Measurements from ENCODE around the gene CNNM2. TPM values are rescaled to one million over a fixed set of nuclear protein-coding genes. Genes with fewer than 3 reads are reported as not detected.
A peak's percentile ranks its signal among the peaks of the same experiment; 100 is the strongest.
"Not testable (repeated sequence)": the region's sequence is repeated elsewhere in the genome, so short reads cannot be mapped to it uniquely, and the experiment has no call there.

The CNNM2 gene
- total RNA-seq, 1 donor: 9.4 TPM

GRCh38 chr10:103062854-103063590 lies 144.9 kb downstream of the CNNM2 start:
- H3K27ac ChIP-seq (ENCODE audit: low read depth, low read length): no peak overlapping the region

GRCh38 chr10:103064956-103065355 lies 146.9 kb downstream of the CNNM2 start:
- Histone ChIP-seq H3K9me3 (ENCODE audit: low read depth, low read length) (no peaks in the 10 kb centered on the region), H3K4me3 (ENCODE audit: insufficient read depth, low read length) (no peak overlapping the region), H3K36me3 (ENCODE audit: insufficient read depth, low read length) (no peaks in the 10 kb centered on the region), H4K20me1 (ENCODE audit: insufficient read depth, low read length) (no peaks in the 10 kb centered on the region), H3K4me2 (ENCODE audit: insufficient read depth, low read length) (no peak overlapping the region), H3K4me1 (ENCODE audit: insufficient read depth, low read length) (peaks cover 3% of the 10 kb centered on the region), H3K27me3 (ENCODE audit: insufficient read depth, low read length) (no peaks in the 10 kb centered on the region), H3K27ac (ENCODE audit: low read depth, low read length) (no peak overlapping the region), H2AFZ (ENCODE audit: low read length) (no peak overlapping the region), H3K79me2 (ENCODE audit: insufficient read depth, low read length) (no peaks in the 10 kb centered on the region)
- TF ChIP-seq, protein P1, sequence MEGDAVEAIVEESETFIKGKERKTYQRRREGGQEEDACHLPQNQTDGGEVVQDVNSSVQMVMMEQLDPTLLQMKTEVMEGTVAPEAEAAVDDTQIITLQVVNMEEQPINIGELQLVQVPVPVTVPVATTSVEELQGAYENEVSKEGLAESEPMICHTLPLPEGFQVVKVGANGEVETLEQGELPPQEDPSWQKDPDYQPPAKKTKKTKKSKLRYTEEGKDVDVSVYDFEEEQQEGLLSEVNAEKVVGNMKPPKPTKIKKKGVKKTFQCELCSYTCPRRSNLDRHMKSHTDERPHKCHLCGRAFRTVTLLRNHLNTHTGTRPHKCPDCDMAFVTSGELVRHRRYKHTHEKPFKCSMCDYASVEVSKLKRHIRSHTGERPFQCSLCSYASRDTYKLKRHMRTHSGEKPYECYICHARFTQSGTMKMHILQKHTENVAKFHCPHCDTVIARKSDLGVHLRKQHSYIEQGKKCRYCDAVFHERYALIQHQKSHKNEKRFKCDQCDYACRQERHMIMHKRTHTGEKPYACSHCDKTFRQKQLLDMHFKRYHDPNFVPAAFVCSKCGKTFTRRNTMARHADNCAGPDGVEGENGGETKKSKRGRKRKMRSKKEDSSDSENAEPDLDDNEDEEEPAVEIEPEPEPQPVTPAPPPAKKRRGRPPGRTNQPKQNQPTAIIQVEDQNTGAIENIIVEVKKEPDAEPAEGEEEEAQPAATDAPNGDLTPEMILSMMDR (IDR thresholded peaks at IDR 0.05; ENCODE audit: extremely low read depth, low read depth, low read length): no peak
- no peak for DNase-seq (ENCODE audit: insufficient read length, low spot score, missing footprints)

More at GRCh38 chr10:103062854-103063590, 144.9 kb downstream of the CNNM2 start:
- no peak overlapping the region for H2AFZ ChIP-seq (ENCODE audit: low read length)
- H4K20me1 ChIP-seq (ENCODE audit: insufficient read depth, low read length): no peaks in the 10 kb centered on the region
- no peaks in the 10 kb centered on the region for H3K4me1 ChIP-seq (ENCODE audit: insufficient read depth, low read length)
- no peaks in the 10 kb centered on the region for H3K36me3 ChIP-seq (ENCODE audit: insufficient read depth, low read length)
- H3K4me2 ChIP-seq (ENCODE audit: insufficient read depth, low read length): no peak overlapping the region
- no peak overlapping the region for H3K4me3 ChIP-seq (ENCODE audit: insufficient read depth, low read length)
- no peak for DNase-seq (ENCODE audit: insufficient read length, low spot score, missing footprints)
- no peaks in the 10 kb centered on the region for H3K27me3 ChIP-seq (ENCODE audit: insufficient read depth, low read length)
- H3K79me2 ChIP-seq (ENCODE audit: insufficient read depth, low read length): no peaks in the 10 kb centered on the region
- no peaks in the 10 kb centered on the region for H3K9me3 ChIP-seq (ENCODE audit: low read depth, low read length)
- TF ChIP-seq, protein P1 (IDR thresholded peaks at IDR 0.05; ENCODE audit: extremely low read depth, low read depth, low read length): peak; percentile 12

DNA sequence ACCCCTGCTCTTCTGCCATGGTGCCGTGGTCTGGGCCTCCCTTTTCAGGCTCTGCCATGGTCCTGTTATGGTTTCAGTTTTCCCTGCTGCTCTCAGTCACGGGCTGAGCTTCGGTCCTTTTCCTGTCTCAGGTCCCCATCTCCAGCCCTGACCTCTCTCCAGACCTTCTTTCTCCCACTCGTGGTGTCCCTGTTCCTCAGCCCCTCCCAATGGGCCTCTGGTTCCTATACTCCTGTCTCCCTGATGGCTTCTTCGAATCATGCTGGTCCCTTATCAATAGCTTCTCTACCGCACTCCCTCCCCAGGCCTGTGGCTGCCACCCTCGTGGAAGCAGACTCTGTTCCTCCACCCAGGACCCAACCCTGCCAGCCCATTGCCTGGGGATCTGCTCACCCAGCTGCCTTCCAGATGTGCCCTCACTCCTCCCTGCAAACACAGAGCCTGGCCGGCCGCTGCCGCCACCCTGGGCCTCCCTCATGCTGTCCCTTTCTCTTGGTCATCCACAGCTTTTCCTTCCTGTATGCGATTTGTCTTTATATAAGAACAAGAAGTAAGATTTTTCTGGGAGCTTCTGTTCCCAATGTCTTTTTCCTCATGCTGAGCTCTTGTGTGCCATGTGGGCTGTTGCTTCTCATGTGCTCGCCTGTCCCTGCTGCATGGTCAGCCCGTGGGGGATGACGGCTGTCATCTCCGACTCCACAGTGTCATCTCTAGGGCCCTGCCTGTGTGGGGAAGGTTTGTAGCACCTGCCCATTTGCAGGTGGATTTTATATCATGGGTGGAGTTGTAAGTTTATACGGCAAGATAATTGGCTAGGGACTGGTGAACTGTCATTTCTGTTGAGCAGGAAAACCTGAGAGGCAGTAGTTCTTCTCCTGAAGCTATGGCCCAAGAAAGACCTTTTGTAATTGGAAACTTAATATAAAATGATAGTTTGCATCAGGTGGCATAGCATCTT lies 148.3 kb downstream of the CNNM2 start:
- Histone ChIP-seq H4K20me1 (ENCODE audit: insufficient read depth, low read length) (no peaks in the 10 kb centered on the region), H3K9me3 (ENCODE audit: low read depth, low read length) (no peaks in the 10 kb centered on the region), H2AFZ (ENCODE audit: low read length) (no peak overlapping the region), H3K79me2 (ENCODE audit: insufficient read depth, low read length) (no peaks in the 10 kb centered on the region), H3K27ac (ENCODE audit: low read depth, low read length) (no peak overlapping the region), H3K4me1 (ENCODE audit: insufficient read depth, low read length) (peaks cover 3% of the 10 kb centered on the region), H3K27me3 (ENCODE audit: insufficient read depth, low read length) (no peaks in the 10 kb centered on the region), H3K4me3 (ENCODE audit: insufficient read depth, low read length) (no peak overlapping the region), H3K4me2 (ENCODE audit: insufficient read depth, low read length) (no peak overlapping the region), H3K36me3 (ENCODE audit: insufficient read depth, low read length) (no peaks in the 10 kb centered on the region)
- TF ChIP-seq, protein P1 (IDR thresholded peaks at IDR 0.05; ENCODE audit: extremely low read depth, low read depth, low read length): no peak
- DNase-seq (ENCODE audit: insufficient read length, low spot score, missing footprints): no peak

GRCh38 chr10:103067099-103067477 lies 149.0 kb downstream of the CNNM2 start:
- not testable (repeated sequence) for H2AFZ ChIP-seq (ENCODE audit: low read length); H3K4me1 ChIP-seq (ENCODE audit: insufficient read depth, low read length); DNase-seq (ENCODE audit: insufficient read length, low spot score, missing footprints); H3K9me3 ChIP-seq (ENCODE audit: low read depth, low read length); H3K4me2 ChIP-seq (ENCODE audit: insufficient read depth, low read length); H3K27me3 ChIP-seq (ENCODE audit: insufficient read depth, low read length); H4K20me1 ChIP-seq (ENCODE audit: insufficient read depth, low read length); H3K79me2 ChIP-seq (ENCODE audit: insufficient read depth, low read length); H3K4me3 ChIP-seq (ENCODE audit: insufficient read depth, low read length); H3K27ac ChIP-seq (ENCODE audit: low read depth, low read length); H3K36me3 ChIP-seq (ENCODE audit: insufficient read depth, low read length)

All from osteoblast (primary cell).